Heart right ventricle (tissue), 16 donors: Measurements from ENCODE around the gene TM7SF3. TPM values are rescaled to one million over a fixed set of nuclear protein-coding genes. Genes with fewer than 3 reads are reported as not detected.

Experiments
- ATAC-seq, 8 donors: fragments of 200-7000 bp; cut with Tn5 transposase; one replicate each; pipeline ENCODE4 v1.9.1; 2020; ENCODE audit warnings: mild to moderate bottlenecking in 8 of 8, moderate library complexity in 8 of 8, moderate number of reproducible peaks in 1 of 8
- DNase-seq, 2 donors: peaks; one replicate each; pipeline ENCODE4 v3.0.0-alpha.2; 2020
- H3K27ac ChIP-seq, 10 donors: fragments of 200-600 bp; sonication (generic) in 2 of 10; one replicate each; pipeline versions ENCODE4 v1.5.0 to v1.8.0; 2020 to 2022; ENCODE audit warnings: mild to moderate bottlenecking in 3 of 10
- H3K27me3 ChIP-seq, 7 donors: fragments of 200-600 bp; one replicate each; pipeline ENCODE4 v1.8.0; 2021 to 2022; ENCODE audit warnings: mild to moderate bottlenecking in 2 of 7
- H3K36me3 ChIP-seq, 9 donors: fragments of 200-600 bp; sonication (generic) in 1 of 9; one replicate each; pipeline versions ENCODE4 v1.5.0 to v1.8.0; 2020 to 2022; ENCODE audit warnings: mild to moderate bottlenecking in 2 of 9
- H3K4me1 ChIP-seq, 9 donors: fragments of 200-600 bp; sonication (generic) in 1 of 9; one replicate each; pipeline versions ENCODE4 v1.5.0 to v1.8.0; 2020 to 2022; ENCODE audit warnings: mild to moderate bottlenecking in 4 of 9
- H3K4me3 ChIP-seq, 10 donors: fragments of 200-600 bp; sonication (generic) in 2 of 10; one replicate each; pipeline versions ENCODE4 v1.5.0 to v1.8.0; 2020 to 2022; ENCODE audit warnings: mild to moderate bottlenecking in 7 of 10, moderate library complexity in 2 of 10
- H3K9me3 ChIP-seq, 11 donors: fragments of 200-600 bp in 10 of 11; sonication (generic) in 2 of 11; one replicate each; pipeline versions ENCODE4 v1.5.0 to v1.8.0; 2013 to 2022; ENCODE audit warnings: mild to moderate bottlenecking in 2 of 11, control low read depth in 1 of 11, moderate library complexity in 1 of 11
- CTCF ChIP-seq, 9 donors: fragments of 200-600 bp; sonication (generic) in 2 of 9; IDR thresholded peaks; one replicate each; pipeline versions ENCODE4 v1.5.0 to v1.8.0; 2021 to 2022; ENCODE audit warnings: antibody characterized with exemption in 9 of 9, mild to moderate bottlenecking in 5 of 9, moderate library complexity in 1 of 9
- WGBS, 2 donors: extraction: QIAGEN DNeasy Blood & Tissue Kit; methylation state at CpG; one replicate each; pipeline ENCODE4 v1.1.7; 2013; ENCODE audit warnings: inconsistent platforms in 1 of 2; 5-methylcytosine and 5-hydroxymethylcytosine counted together
- intact Hi-C, 10 donors: fragments of 100-400 bp; cut with DNase I; formaldehyde crosslinking; loops; one replicate each; pipeline versions ENCODE4 v1.11.1 to v1.14.2; 2022
- polyA plus RNA-seq, 2 donors: library from polyadenylated mRNA; stranded (reverse); fragments of 200-250 nt; gene quantifications; one replicate each; pipeline ENCODE4 v1.2.3, GENCODE V29; 2013
- total RNA-seq, 10 donors: library from RNA; stranded (reverse); fragmentation: NEBNext Ultra II Directional in 3 of 10; extraction: Animal tissue kit (Norgen Biotek cat#: 25700) in 3 of 10; gene quantifications; one replicate each; pipeline versions ENCODE4 v1.2.1 to v1.2.4, GENCODE V29; 2021 to 2023
- donor health status: Arrhythmogenic right ventricular cardiomyopathy.
- donor health status: ischemic (EF 13 %, LVEDD 7.1; RV severe dilation, severe dysfunction).
- donor health status: healthy with polysubstance abuse.
- donor health status: DM: no; HTN: yes; CAD: no.
- donor health status: DM: no; HTN: no; CAD: no.
- donor health status: ischemic (EF 25% LVEDD 6.9; RV normal size, moderate dysfunction).
- donor health status: ischemic (EF 25% LVEDD 5.7; RV mildly dilated, moderate dysfunction).
- donor health status: healthy.
- donor health status: DM: yes; HTN: yes; CAD: no.
- donor health status: Ischemic cardiomyopathy.
- donor health status: ischemic (EF 35%, LVEDD 5.7; RV mildly dilated, moderate dysfunction).
- donor health status: nonischemic (EF 11% LVEDD 7.7; RV severe dilation, severe dysfunction).
- donor health status: DM: yes; HTN: yes; CAD: no.
- donor health status: PGD.
- donor health status: ischemic (EF 29% LVEDD 5.4; RV normal size, mild dysfunction).
- donor health status: nonischemic (EF 23%, LVEDD 6.1; RV moderate dilation, normal function).

The TM7SF3 gene
- total and polyA plus RNA-seq, 12 donors, result 8.6 to 29.3 (median 22.8) TPM

GRCh38 chr12:26991826-26992225 is 22.4 kb downstream of the TM7SF3 start:
- no peak overlapping the region for H3K4me3 ChIP-seq
- H3K4me1 ChIP-seq, result peaks cover 0 to 16% (median 12%) of the 10 kb centered on the region in 9 donors
- no peak for TF ChIP-seq CTCF (IDR thresholded peaks at IDR 0.05)
- DNase-seq, result no peak
- WGBS, 2 donors, result 93 to 95% methylated on average over 4 of the region's 4 CpGs
- no peaks in the 10 kb centered on the region for H3K27me3 ChIP-seq
- peaks cover 0 to 79% (median 29%) of the 10 kb centered on the region in 9 donors for H3K36me3 ChIP-seq
- no peaks in the 10 kb centered on the region for H3K9me3 ChIP-seq
- intact Hi-C loops, result no loop called here
- no peak for ATAC-seq
- no peak overlapping the region for H3K27ac ChIP-seq

- intact Hi-C loops, result no loop called here
- DNase-seq (no peak), ATAC-seq (peak in 1 of 8 donors; percentile 50)
- WGBS, 2 donors, result 42 to 59% methylated on average over 4 of the region's 4 CpGs
- H3K36me3 ChIP-seq, result peaks cover 0 to 68% (median 17%) of the 10 kb centered on the region in 9 donors
- H3K4me3 ChIP-seq, result no peak overlapping the region
- no peak for TF ChIP-seq CTCF (IDR thresholded peaks at IDR 0.05)
- no peaks in the 10 kb centered on the region for H3K9me3 ChIP-seq
- peaks cover 0 to 14% (median 12%) of the 10 kb centered on the region in 9 donors for H3K4me1 ChIP-seq
- no peak overlapping the region for H3K27ac ChIP-seq
- no peaks in the 10 kb centered on the region for H3K27me3 ChIP-seq
These were observed 24.3 kb downstream of the TM7SF3 start for GRCh38 chr12:26989873-26990272.

- intact Hi-C loops, result no loop called here
- Histone ChIP-seq H3K4me3 (no peak overlapping the region), H3K4me1 (peaks cover 0 to 14% (median 12%) of the 10 kb centered on the region in 9 donors), H3K27me3 (no peaks in the 10 kb centered on the region), H3K27ac (no peak overlapping the region), H3K9me3 (no peaks in the 10 kb centered on the region), H3K36me3 (peaks cover 0 to 65% (median 12%) of the 10 kb centered on the region in 9 donors)
- 87 to 95% methylated on average over 4 of the region's 4 CpGs for WGBS, 2 donors
- no peak for TF ChIP-seq CTCF (IDR thresholded peaks at IDR 0.05)
- DNase-seq (no peak), ATAC-seq (no peak)
These were observed 25.5 kb downstream of the TM7SF3 start for GRCh38 chr12:26988703-26989102.

DNA sequence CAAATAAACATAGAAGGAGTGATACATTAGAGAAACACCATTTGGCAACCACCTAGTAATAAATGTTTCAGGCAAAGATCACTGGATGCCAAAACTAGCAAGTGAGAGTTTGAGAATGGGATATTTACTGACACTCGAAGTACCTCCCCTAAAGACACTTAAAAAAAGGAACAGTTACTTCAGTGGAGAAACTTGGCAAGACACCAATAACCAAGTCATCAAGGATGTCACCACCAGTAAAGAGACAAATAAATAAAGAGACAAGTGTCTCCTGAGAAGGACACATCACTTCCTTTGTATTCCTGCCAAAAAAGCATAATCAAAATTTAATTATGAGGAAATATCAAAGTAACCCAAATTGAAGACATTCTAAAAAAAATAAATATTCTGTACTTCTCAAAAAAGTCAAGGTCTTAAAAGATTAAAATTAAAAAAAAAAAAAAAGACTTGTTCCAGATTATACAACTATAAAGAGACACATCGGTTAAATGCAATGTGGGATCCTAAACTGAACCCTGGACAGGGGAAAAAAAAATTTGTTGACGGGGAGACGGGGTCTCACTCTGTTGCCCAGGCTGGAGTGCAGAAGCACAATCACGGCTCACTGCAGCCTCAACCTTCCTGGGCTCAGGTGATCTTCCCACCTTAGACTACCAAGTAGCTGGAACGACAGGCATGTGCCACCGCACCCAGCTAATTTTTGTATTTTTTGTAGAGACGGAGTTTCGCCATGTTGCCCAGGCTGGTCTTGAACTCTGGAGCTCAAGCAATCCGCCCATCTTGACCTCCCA is 26.4 kb downstream of the TM7SF3 start:
- 85 to 86% methylated on average over 10 of the region's 10 CpGs for WGBS, 2 donors
- no peak for TF ChIP-seq CTCF (IDR thresholded peaks at IDR 0.05)
- no peaks in the 10 kb centered on the region for H3K9me3 ChIP-seq
- peaks cover 0 to 65% (median 12%) of the 10 kb centered on the region in 9 donors for H3K36me3 ChIP-seq
- peaks cover 0 to 14% (median 12%) of the 10 kb centered on the region in 9 donors for H3K4me1 ChIP-seq
- no peak overlapping the region for H3K4me3 ChIP-seq
- intact Hi-C loops, result no loop called here
- ATAC-seq, result peak in 5 of 8 donors; percentile 39 to 68 (median 50)
- peak overlapping the region in 3 of 10 donors; percentile 2 to 36 (median 26) for H3K27ac ChIP-seq
- DNase-seq, result peak in 1 of 2 donors; percentile 23
- H3K27me3 ChIP-seq, result no peaks in the 10 kb centered on the region
